Raji (cell line): Measurements from ENCODE around the gene RARB.

Experiments
- POLR2A ChIP-seq: IDR thresholded peaks from 2 replicates; pipeline ENCODE4 v1.6.1; 2011; ENCODE audit warnings: low read depth, low read length, control low read depth; ENCODE audit not compliant: insufficient read depth

The RARB gene

GRCh38 chr3:25427942-25428788, at the start of gene RARB:
TSS of gene RARB (plus strand) at chr3:25428263. CDS start at chr3:25428732, 469 bp downstream.
- TF ChIP-seq POLR2A: no peak

GRCh38 chr3:25378786-25379311, 49.2 kb upstream of the RARB start:
- TF ChIP-seq POLR2A: no peak

DNA sequence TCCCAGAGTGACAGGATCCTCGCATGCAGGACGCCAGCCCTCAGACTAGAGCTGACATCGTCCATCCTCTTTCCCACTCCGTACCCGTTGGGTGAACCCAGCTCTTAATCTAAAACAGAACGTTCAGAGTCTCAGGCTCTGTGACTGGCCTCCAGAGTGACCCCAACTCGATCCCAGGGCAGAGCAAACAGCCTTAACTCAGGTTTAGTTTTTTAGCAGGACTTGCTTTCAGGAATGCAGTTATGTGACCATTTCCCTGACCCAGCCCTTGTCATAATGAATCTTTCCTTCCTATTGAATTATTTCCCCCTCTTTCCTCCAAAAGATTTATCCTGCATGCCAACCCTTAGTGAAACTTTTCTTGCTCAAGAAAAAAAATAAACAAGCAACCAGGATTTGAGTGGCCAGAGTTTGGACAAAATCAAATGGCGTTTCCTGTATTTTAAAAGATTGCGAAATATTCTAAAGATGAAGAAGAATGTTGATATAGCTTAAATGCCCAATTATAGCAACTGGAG, 47.8 kb upstream of the RARB start:
- no peak for TF ChIP-seq POLR2A

GRCh38 chr3:25381083-25381482, 47.0 kb upstream of the RARB start:
- TF ChIP-seq POLR2A: no peak

DNA sequence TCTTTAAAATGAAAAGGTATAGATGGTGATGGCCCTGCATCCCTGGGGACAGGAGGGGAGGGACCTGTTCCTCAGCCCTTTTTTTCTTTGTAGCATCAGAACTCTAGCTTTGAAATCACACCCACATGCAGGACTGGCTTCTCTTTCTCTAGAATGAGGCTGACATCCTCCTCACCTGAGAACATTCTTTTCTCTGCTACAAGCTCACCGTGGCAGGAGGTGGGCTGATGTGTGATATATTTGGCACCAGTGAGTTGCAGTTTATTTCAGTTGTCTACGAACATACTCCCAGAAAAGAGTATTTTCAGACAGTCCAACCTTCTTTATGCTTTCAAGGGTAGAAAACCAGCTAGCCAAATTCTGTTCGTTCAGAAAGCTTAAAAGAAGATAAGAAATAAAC, 43.6 kb upstream of the RARB start:
- no peak for TF ChIP-seq POLR2A

DNA sequence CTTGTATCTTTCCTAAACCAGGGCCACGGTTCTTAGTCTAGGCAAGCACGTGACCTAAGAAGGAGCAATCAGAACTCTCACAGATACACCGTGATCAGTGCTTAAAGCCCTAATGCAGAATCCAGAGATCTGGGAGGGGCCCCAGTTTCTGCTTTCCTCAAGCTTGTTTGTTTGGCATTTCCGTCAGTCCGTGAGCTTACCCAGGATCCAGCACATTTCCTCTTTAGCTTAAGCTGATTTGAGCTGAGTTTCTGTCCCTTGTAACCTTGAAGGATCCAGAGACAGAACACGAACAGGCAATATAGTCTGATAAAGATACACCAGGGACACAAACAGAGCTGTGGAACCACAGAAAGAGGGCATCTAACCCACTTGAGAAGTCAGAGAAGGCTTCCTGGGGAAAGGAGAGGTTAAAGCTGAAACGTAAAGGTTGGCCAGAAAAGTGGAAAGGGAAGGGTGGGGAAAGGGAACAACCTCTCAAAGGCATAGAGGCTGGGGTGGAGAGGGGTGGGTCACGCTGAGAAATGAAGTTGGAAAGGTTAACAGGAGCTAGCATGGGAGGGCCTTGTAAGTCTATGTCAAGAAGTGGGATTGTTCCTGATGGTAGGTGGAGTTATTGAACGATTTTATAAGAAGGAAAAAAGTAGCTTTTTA, 42.1 kb upstream of the RARB start:
- no peak for TF ChIP-seq POLR2A

DNA sequence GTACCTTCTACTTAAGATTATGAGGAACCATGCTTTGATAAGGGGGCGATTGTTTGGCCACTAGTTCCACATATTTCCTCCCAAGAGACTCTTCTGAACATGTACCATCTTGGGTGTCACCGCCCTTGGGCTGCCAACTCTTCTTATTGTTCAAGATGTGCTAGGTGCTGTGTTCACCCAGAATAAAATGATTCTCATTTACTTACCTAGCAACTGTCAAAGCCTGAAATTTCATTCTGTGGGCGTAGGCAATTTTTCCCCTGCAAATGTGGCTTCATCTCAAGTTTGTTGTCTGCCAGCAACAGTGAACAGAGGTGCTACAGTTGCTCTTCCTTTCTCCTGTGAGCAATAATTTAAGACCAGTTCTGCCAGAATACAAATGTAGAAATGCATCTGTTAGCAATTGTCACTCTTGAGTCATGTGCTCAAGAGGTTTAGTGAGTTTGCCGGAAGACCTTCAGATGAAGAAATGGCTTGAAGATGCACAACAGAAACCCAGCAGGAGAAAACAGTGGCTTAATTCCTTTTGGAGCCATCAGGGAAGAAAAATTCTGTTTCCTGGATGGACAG, 41.3 kb upstream of the RARB start:
- no peak for TF ChIP-seq POLR2A

- TF ChIP-seq POLR2A: no peak
Measured at GRCh38 chr3:25390605-25391004, 37.5 kb upstream of the RARB start.

DNA sequence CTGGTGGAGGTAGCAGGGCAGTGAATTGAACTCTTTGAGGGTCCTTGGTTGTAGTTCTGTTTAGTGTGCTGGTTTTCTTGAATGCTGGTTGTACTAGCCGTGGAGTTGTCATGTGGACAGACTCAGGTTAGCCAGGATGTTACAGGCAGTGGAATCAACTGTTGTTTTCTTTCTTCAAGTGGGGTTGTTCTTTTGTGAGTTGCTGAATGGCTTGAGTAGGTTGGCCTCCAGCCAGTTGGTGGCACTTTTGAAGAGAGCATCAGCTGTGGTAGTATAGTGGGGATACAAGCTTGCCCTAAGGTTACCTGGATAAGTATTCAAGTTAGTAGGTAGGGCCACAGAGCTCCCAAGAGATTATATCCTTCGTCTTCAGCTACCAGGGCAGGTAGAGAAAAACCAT, 31.8 kb upstream of the RARB start:
- no peak for TF ChIP-seq POLR2A

DNA sequence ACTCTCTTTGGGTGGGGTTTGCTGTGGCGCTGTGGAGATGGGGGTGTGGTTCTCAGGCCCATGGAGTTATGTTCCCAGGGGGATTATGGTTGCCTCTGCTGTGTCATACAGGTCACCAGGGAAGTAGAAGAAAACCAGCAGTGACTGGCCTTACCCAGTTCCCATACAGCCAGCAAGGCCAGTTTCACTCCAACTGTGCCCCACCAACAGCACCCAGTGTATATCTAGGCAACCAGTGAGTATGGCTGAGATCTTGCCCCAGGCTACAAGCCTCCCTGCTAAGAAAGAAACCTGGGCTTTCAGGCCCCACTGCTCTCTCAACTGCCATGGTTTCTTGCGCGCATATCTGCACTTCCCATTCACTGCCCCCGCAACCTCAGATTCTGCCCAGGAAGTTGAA, 31.4 kb upstream of the RARB start:
- no peak for TF ChIP-seq POLR2A

GRCh38 chr3:25397150-25397549, 30.9 kb upstream of the RARB start:
- no peak for TF ChIP-seq POLR2A

DNA sequence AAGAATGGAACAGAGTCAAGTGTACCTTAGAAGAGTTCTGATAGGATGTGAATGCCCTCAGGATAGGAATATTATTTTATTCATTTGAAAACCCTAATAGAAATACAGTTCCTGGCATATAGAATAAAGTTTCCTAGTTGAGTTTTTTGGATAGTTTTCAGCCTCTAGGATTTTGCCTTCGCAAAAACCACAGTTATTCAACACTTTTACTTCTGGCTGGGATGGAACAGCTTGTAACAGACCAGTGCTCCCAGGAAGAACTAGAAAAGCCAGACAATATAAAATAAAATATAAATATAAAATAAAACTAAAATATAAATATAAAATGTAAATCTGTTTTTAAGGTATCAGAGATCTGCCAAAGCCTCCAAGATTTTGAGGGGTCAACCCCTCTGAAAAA, 27.5 kb upstream of the RARB start:
- TF ChIP-seq POLR2A: no peak

DNA sequence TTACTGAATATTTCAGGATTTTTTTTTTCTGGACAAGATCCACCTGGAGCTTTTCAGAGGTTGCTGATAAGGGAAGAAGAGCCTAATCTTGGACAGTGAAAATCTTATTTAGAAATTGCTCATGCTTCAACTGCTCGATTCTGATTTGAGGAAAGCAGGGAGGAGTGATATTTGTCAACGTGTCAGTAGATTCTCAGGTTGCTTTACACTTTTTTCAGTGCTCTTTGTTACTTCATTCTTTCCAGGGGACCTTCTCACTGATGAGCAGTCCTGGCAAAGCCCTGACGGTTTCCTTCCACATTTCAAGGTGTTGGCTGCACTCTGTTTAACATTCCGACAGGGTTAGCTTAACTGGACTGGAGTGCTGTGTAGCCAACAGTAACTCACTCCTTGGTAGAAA, 24.1 kb upstream of the RARB start:
- TF ChIP-seq POLR2A: no peak

DNA sequence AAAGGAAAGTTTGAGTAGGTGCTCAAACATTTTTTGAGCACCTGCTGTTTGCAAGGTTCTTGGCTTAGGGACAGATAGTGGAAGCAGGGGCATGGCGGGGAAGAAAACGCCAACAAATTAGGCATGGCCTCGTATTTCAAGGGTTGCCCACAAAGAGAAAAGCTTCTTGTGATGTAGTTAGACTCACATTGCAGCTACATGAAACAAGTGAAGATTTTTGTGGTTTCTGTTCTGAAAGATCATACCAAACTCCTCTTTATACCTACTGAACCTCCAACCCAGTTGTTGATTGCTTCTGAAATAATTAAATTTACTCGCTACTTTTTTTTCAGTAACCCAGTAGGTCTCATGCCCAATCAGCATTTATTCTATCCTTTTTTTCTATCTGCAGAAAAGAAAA, 23.5 kb upstream of the RARB start:
- TF ChIP-seq POLR2A: no peak

GRCh38 chr3:25405335-25405734, 22.7 kb upstream of the RARB start:
- TF ChIP-seq POLR2A: no peak

DNA sequence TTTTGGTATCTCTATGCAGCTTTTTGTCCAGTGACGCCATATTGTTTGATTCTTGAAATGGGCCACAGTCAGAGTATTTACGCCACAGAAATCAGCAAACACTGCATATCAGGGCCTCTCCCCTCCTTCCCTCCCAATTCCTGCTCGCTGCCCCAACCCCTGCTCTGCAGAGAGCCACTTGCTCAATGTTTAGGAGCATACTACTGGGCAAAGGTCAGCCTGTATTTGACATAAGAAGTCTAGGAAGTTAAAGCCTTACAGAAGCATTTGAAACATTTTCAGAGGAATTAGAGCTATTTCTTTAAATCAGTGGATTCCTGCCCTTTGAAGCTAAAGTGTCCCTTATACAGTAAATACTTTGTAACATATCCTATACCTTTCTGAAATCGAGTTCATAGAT, 17.4 kb upstream of the RARB start:
- TF ChIP-seq POLR2A: no peak
